Activated naive CD4-positive, alpha-beta T cell treated with anti-CD3 and anti-CD28 coated beads, Interleukin-2, amount 50 U/mL, for 72 hours (primary cell): ENCODE results near the gene ANKRD22. TPM values are rescaled to one million over a fixed set of nuclear protein-coding genes. Genes with fewer than 3 reads are reported as not detected.

Source experiments
- ATAC-seq, 2 donors: fragments of 150-1000 bp; cut with Tn5 transposase; 2 replicates each; pipeline ENCODE4 v1.10.0; 2021; ENCODE audit warnings: mild to moderate bottlenecking in 2 of 2, moderate library complexity in 2 of 2
- DNase-seq, 2 donors: peaks; one replicate each; pipeline ENCODE4 v3.0.0; 2021 to 2022; ENCODE audit warnings: low spot score in 2 of 2
- H3K27ac Mint-ChIP-seq, 2 donors: one replicate each; pipeline ENCODE4 v1.8.0; 2022; ENCODE audit warnings: mild to moderate bottlenecking in 2 of 2, mixed read lengths in 2 of 2
- H3K36me3 Mint-ChIP-seq, 2 donors: one replicate each; pipeline ENCODE4 v1.8.0; 2022; ENCODE audit warnings: mixed read lengths in 2 of 2
- H3K9me3 Mint-ChIP-seq, 2 donors: one replicate each; pipeline ENCODE4 v1.8.0; 2022; ENCODE audit warnings: mixed read lengths in 2 of 2
- total RNA-seq, 2 donors: library from RNA; stranded (reverse); gene quantifications; one replicate each; pipeline ENCODE4 v1.2.3, GENCODE V29; 2022

The ANKRD22 gene
- total RNA-seq, 2 donors from 2014 or later, result 0.18 to 0.78 TPM

DNA sequence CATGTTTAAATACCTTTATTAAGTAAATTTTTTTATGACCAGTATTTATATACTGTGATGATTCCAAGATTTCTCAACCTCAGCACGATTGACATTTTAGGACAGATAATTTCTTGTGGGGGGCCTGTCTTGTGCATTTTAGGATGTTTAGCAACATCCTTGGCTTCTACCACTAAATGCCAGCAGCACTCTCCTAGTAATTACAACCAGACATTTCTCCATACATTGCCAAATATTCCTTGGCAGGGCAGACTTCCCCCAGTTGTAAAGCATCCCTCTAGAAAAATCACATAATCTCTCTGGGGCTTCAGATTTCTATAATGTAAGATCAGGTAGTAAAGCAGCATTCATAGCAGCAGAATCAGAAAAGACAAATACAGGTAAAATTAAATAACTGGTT is 56.9 kb downstream of the ANKRD22 start:
- DNase-seq (no peak), ATAC-seq (no peak)
- Mint-ChIP-seq H3K27ac (peak overlapping the region in 1 of 2 donors; percentile 30), H3K9me3 (no peaks in the 10 kb centered on the region), H3K36me3 (no peaks in the 10 kb centered on the region)

DNA sequence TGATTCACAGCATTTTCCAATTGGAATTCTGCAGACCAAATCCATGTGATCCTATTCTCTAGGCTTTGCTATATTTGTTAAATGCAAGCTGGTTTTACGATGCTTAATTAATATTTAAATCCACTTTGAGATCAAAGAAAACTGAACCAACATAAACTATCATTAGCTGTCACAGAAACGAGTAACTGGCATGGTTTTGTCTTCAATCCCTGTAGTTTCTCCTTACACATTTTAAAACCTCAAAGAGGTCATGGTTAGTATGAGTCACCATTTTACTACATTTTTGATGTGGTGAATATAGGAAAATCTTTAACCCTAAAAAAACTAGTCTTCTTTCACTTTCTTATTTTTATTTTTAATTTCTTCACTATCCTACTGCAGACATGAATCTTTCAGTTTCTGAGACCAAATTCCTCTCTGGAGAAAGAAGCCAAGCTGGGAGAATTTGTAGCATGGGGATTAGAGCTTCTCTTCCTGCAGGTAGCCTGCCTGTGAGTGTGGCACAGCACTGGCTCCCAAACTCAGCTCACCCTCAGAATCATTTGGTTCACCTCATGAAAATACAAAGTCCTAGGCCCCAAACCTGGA is 57.8 kb downstream of the ANKRD22 start:
- ATAC-seq (peak; percentile 96), DNase-seq (no peak)
- Mint-ChIP-seq H3K36me3 (no peaks in the 10 kb centered on the region), H3K27ac (peak overlapping the region in 1 of 2 donors; percentile 94), H3K9me3 (no peaks in the 10 kb centered on the region)

DNA sequence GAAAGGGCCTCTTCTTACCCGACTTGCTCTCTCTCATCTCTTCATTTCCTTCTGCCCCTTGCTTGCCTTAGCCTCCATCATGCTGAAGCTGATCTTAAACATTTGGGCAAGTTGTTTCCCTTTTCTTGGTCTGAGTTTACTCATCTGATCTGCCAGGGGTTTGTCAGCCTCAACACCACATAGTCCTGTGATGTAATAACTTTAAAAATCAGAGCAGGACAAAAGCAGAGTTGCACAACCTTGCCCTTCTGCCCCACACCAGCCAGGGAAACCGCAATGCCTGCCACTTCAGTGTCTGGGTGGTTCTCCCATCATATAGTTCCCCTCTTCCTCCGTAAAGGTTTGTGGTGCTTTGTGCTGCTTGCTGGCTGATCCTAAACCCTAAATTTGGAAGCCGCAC is 59.0 kb downstream of the ANKRD22 start:
- Mint-ChIP-seq H3K9me3 (no peaks in the 10 kb centered on the region), H3K27ac (no peak overlapping the region), H3K36me3 (no peaks in the 10 kb centered on the region)
- DNase-seq (no peak), ATAC-seq (peak in 1 of 2 donors; percentile 17)

GRCh38 chr10:88791924-88792323 is 59.7 kb downstream of the ANKRD22 start:
- Mint-ChIP-seq H3K9me3 (no peaks in the 10 kb centered on the region), H3K27ac (no peak overlapping the region), H3K36me3 (no peaks in the 10 kb centered on the region)
- DNase-seq, result no peak
- no peak for ATAC-seq

DNA sequence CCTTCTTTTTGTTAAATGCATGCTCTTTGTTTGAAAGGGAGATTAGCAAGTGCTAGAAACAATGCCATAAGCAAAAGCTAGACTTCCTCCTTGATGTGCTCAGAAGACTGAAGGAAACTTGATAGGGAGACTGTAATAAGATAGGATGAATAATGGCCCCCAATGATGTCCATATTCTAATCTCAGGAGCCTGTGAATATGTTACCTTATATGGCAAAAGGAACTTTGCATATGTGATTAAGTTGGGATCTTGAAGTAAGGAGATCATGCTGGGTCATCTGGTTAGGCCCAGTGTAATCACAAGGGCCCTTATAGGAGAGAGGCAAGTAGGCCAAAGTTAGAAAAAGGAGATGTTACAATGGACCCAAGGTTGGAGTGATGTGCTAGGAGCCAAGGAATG is 62.7 kb downstream of the ANKRD22 start:
- H3K36me3 Mint-ChIP-seq, result no peaks in the 10 kb centered on the region
- H3K27ac Mint-ChIP-seq, result no peak overlapping the region
- no peak for ATAC-seq
- no peak for DNase-seq
- no peaks in the 10 kb centered on the region for H3K9me3 Mint-ChIP-seq

GRCh38 chr10:88787463-88787862 is 64.2 kb downstream of the ANKRD22 start:
- ATAC-seq (no peak), DNase-seq (no peak)
- Mint-ChIP-seq H3K27ac (no peak overlapping the region), H3K36me3 (no peaks in the 10 kb centered on the region), H3K9me3 (no peaks in the 10 kb centered on the region)

- ATAC-seq, result no peak
- H3K36me3 Mint-ChIP-seq, result no peaks in the 10 kb centered on the region
- no peak for DNase-seq
- H3K9me3 Mint-ChIP-seq, result no peaks in the 10 kb centered on the region
- no peak overlapping the region for H3K27ac Mint-ChIP-seq
Observed at GRCh38 chr10:88786032-88786770, 65.4 kb downstream of the ANKRD22 start.

DNA sequence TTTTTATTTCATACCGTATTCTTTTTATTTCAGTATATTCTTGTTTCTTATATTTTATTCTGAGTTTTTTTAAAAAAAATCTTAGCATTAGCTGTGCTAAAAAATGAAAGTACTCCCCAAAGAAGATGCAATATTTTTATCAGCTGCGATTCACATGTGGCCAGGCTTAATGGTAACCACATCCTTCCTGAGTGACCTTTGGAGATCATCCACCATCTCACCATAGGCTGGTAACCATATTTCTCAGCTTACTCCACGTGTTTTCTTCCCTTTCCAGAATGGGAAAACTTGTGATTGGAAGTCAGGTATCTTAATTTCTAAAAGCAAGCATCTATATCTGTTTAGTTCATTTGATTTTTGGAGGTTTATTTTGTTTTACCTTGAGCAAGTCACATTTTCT is 67.9 kb downstream of the ANKRD22 start:
- no peaks in the 10 kb centered on the region for H3K36me3 Mint-ChIP-seq
- no peak for ATAC-seq
- no peak for DNase-seq
- H3K9me3 Mint-ChIP-seq, result no peaks in the 10 kb centered on the region
- no peak overlapping the region for H3K27ac Mint-ChIP-seq

- DNase-seq (no peak), ATAC-seq (no peak)
- Mint-ChIP-seq H3K27ac (no peak overlapping the region), H3K9me3 (no peaks in the 10 kb centered on the region), H3K36me3 (no peaks in the 10 kb centered on the region)
Observed at GRCh38 chr10:88782222-88782621, 69.4 kb downstream of the ANKRD22 start.

DNA sequence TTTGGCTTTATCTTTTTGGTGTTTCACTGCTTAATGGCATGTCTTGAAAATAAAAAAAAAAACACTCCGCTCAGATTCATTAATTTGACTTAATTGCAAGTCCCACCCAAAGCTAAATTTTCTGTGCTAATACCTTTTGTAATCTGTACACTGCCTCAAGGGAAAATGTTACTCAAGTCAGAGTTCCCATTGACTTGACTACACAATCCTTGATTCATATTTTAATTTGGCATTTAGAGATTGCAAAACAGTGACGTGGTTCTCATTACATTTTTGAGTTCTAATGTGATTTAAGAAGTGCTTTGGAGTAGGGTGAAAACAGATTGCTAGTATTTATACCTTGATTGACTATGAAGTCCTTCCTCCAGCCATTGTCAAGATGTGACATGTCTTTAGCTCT is 70.4 kb downstream of the ANKRD22 start:
- no peak overlapping the region for H3K27ac Mint-ChIP-seq
- no peaks in the 10 kb centered on the region for H3K9me3 Mint-ChIP-seq
- no peak for DNase-seq
- ATAC-seq, result no peak
- H3K36me3 Mint-ChIP-seq, result no peaks in the 10 kb centered on the region

Other genes starting within 250 kb of the ANKRD22 start
- gene LIPF, start 187.4 kb downstream of the ANKRD22 start, total RNA-seq, result not detected
- not detected for gene LIPK, start 145.6 kb downstream of the ANKRD22 start, total RNA-seq
- gene LIPN, start 91.8 kb downstream of the ANKRD22 start, total RNA-seq, result not detected
- gene LIPM, start 49.1 kb downstream of the ANKRD22 start, total RNA-seq, result not detected
- gene STAMBPL1, start 28.4 kb upstream of the ANKRD22 start, total RNA-seq, result 10 to 100 TPM; 15.7 to 57.0 TPM
- 10 to 100 TPM in 1 of 2 donors, 1 to 10 TPM in 1; 3.6 to 10.6 TPM for gene ACTA2, start 100.9 kb upstream of the ANKRD22 start, total RNA-seq
- gene FAS, start 139.0 kb upstream of the ANKRD22 start, total RNA-seq, result 10 to 100 TPM; 45.5 to 72.8 TPM